ENCODE results near the gene PLET1. TPM values are rescaled to one million over a fixed set of nuclear protein-coding genes. Genes with fewer than 3 reads are reported as not detected.

PLET1 gene
- total RNA-seq, 1 experiment from 2014 or later = not detected

- DNase-seq (ENCODE audit: low spot score) = no peak
These were observed 19.2 kb downstream of the PLET1 start for GRCh38 chr11:112241486-112241885.

GRCh38 chr11:112238041-112238440, 22.6 kb downstream of the PLET1 start:
- no peak for DNase-seq (ENCODE audit: low spot score)

- no peak for DNase-seq (ENCODE audit: low spot score)
These were observed 23.2 kb downstream of the PLET1 start for GRCh38 chr11:112237451-112237850.

GRCh38 chr11:112235750-112236390, 24.8 kb downstream of the PLET1 start:
- no peak for DNase-seq (ENCODE audit: low spot score)

- DNase-seq (ENCODE audit: low spot score) = no peak
These were observed 28.7 kb downstream of the PLET1 start for GRCh38 chr11:112231952-112232351.

- DNase-seq (ENCODE audit: low spot score) = no peak
These were observed 30.8 kb downstream of the PLET1 start for GRCh38 chr11:112229746-112230433.

GRCh38 chr11:112229159-112229558, 31.5 kb downstream of the PLET1 start:
- no peak for DNase-seq (ENCODE audit: low spot score)

- DNase-seq (ENCODE audit: low spot score) = no peak
These were observed 32.0 kb downstream of the PLET1 start for GRCh38 chr11:112228706-112229105.

- DNase-seq (ENCODE audit: low spot score) = no peak
These were observed 33.2 kb downstream of the PLET1 start for GRCh38 chr11:112227471-112227870.

- no peak for DNase-seq (ENCODE audit: low spot score)
These were observed 33.7 kb downstream of the PLET1 start for GRCh38 chr11:112226831-112227401.

GRCh38 chr11:112226062-112226830, 34.4 kb downstream of the PLET1 start, which contains the start of gene PTS:
TSS of gene PTS (plus strand) at chr11:112226428. CDS start at chr11:112226444, 16 bp downstream.
- DNase-seq (ENCODE audit: low spot score) = peak; percentile 96

- DNase-seq (ENCODE audit: low spot score) = no peak
These were observed 35.0 kb downstream of the PLET1 start for GRCh38 chr11:112225753-112226061.

- no peak for DNase-seq (ENCODE audit: low spot score)
These were observed 36.7 kb downstream of the PLET1 start for GRCh38 chr11:112223754-112224532.

GRCh38 chr11:112223121-112223520, 37.5 kb downstream of the PLET1 start:
- DNase-seq (ENCODE audit: low spot score) = no peak

GRCh38 chr11:112222303-112222702, 38.4 kb downstream of the PLET1 start:
- DNase-seq (ENCODE audit: low spot score) = no peak

GRCh38 chr11:112221274-112221835, 39.3 kb downstream of the PLET1 start:
- no peak for DNase-seq (ENCODE audit: low spot score)

GRCh38 chr11:112219476-112220232, 41.0 kb downstream of the PLET1 start:
- DNase-seq (ENCODE audit: low spot score) = peak; percentile 93

- no peak for DNase-seq (ENCODE audit: low spot score)
These were observed 44.0 kb downstream of the PLET1 start for GRCh38 chr11:112216561-112217105.

- no peak for DNase-seq (ENCODE audit: low spot score)
These were observed 45.0 kb downstream of the PLET1 start for GRCh38 chr11:112215621-112216020.

- no peak for DNase-seq (ENCODE audit: low spot score)
These were observed 46.9 kb downstream of the PLET1 start for GRCh38 chr11:112213753-112214152.
